GM13977 (cell line): ENCODE data around the gene MIEF2.

Experiments used
- DNase-seq: peaks from one replicate; pipeline ENCODE4 v3.0.0; 2012; ENCODE audit warnings: low spot score
- CTCF ChIP-seq: IDR thresholded peaks from 2 replicates; pipeline ENCODE4 v1.5.1; 2012; ENCODE audit warnings: mild to moderate bottlenecking, control low read depth; ENCODE audit not compliant: insufficient read depth; ENCODE audit errors: extremely low read depth, missing control alignments
- in situ Hi-C: fragments of 300-500 bp; cut with MboI; formaldehyde crosslinking; loops from one replicate; pipeline ENCODE4 v1.12.0; 2022; ENCODE audit warnings: low sequenced_read_pairs, low pct_unique_long_range_greater_than_20kb, mixed read lengths, inconsistent platforms; ENCODE audit not compliant: unreplicated experiment

The MIEF2 gene

GRCh38 chr17:18235743-18236256 lies 24.7 kb upstream of the MIEF2 start:
- no peak for TF ChIP-seq CTCF
- DNase-seq = no peak
- in situ Hi-C loops = no loop called here

- in situ Hi-C loops = no loop called here
- no peak for TF ChIP-seq CTCF
- DNase-seq = no peak
Measured at GRCh38 chr17:18236494-18236893, 24.0 kb upstream of the MIEF2 start.

- no peak for TF ChIP-seq CTCF
- no peak for DNase-seq
- in situ Hi-C loops = no loop called here
Measured at GRCh38 chr17:18237461-18237860, 23.0 kb upstream of the MIEF2 start.

GRCh38 chr17:18238299-18238698 lies 22.2 kb upstream of the MIEF2 start:
- no peak for DNase-seq
- in situ Hi-C loops = no loop called here
- TF ChIP-seq CTCF = no peak

- TF ChIP-seq CTCF = no peak
- in situ Hi-C loops = no loop called here
- no peak for DNase-seq
Measured at GRCh38 chr17:18240449-18240848, 20.0 kb upstream of the MIEF2 start.

GRCh38 chr17:18241229-18241871 lies 19.1 kb upstream of the MIEF2 start:
- in situ Hi-C loops = no loop called here
- DNase-seq = no peak
- TF ChIP-seq CTCF = no peak
